ENCODE measurements around the gene NFATC2.

DNA sequence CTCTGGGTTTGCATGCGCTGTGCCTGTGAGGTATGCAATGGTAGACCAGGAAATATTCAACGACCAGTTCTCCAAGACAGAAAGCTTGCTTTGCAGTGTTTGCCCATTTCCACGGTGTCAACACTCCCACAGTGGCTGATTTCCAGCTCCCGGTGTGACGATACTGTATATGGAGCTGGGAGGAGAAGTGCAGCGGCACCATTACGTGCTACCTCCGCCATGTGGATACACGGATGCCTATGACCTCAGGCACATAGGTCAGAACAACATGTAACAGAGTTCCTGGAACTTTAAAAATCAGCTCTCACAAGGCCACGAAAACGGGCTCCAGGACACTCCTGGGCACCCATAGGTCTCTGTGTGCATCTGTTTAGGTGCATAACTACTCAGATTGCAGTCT is 51.1 kb downstream of the NFATC2 start:
- TF ChIP-seq, protein P1, sequence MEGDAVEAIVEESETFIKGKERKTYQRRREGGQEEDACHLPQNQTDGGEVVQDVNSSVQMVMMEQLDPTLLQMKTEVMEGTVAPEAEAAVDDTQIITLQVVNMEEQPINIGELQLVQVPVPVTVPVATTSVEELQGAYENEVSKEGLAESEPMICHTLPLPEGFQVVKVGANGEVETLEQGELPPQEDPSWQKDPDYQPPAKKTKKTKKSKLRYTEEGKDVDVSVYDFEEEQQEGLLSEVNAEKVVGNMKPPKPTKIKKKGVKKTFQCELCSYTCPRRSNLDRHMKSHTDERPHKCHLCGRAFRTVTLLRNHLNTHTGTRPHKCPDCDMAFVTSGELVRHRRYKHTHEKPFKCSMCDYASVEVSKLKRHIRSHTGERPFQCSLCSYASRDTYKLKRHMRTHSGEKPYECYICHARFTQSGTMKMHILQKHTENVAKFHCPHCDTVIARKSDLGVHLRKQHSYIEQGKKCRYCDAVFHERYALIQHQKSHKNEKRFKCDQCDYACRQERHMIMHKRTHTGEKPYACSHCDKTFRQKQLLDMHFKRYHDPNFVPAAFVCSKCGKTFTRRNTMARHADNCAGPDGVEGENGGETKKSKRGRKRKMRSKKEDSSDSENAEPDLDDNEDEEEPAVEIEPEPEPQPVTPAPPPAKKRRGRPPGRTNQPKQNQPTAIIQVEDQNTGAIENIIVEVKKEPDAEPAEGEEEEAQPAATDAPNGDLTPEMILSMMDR (IDR thresholded peaks at IDR 0.05), result no peak
- no peak for TF ChIP-seq POLR2A (IDR thresholded peaks at IDR 0.05)

Data from Peyer's patch (tissue), 4 donors.